ENCODE measurements around the gene ARL4C.
"Not testable (repeated sequence)": the region's sequence is repeated elsewhere in the genome, so short reads cannot be mapped to it uniquely, and the experiment has no call there.

ARL4C gene

GRCh38 chr2:234458466-234458865 is 38.4 kb downstream of the ARL4C start:
- H3K56ac ChIP-seq (ENCODE audit: low read length), result no peak overlapping the region
- H3K27me3 ChIP-seq (ENCODE audit: insufficient read depth, low read length, poor library complexity), result no peaks in the 10 kb centered on the region
- H3K4me2 ChIP-seq (ENCODE audit: low read length), result no peak overlapping the region
- H3K18ac ChIP-seq (ENCODE audit: low read length), result no peak overlapping the region
- H3K27ac ChIP-seq (ENCODE audit: low read depth, low read length), result no peak overlapping the region
- H3K9ac ChIP-seq (ENCODE audit: low read length), result no peak overlapping the region
- H4K5ac ChIP-seq (ENCODE audit: low read length), result no peak overlapping the region
- H2BK15ac ChIP-seq (replicated peaks; ENCODE audit: low read depth), result no peak overlapping the region
- DNase-seq, result no peak
- H3K79me2 ChIP-seq (ENCODE audit: control insufficient read depth, insufficient read depth, low read length), result no peaks in the 10 kb centered on the region
- H3K4me3 ChIP-seq (ENCODE audit: low read length), result no peak overlapping the region
- no peaks in the 10 kb centered on the region for H3K79me1 ChIP-seq (ENCODE audit: low read length)
- H3K4ac ChIP-seq (ENCODE audit: low read depth, low read length), result no peak overlapping the region
- H2BK5ac ChIP-seq (ENCODE audit: low read length), result no peak overlapping the region
- WGBS (ENCODE audit: extremely low coverage, insufficient coverage, low lambda C conversion rate), result no CpG with 5 or more reads among the region's 4 CpGs
- no peak overlapping the region for H2BK120ac ChIP-seq (ENCODE audit: low read depth, low read length)
- no peak overlapping the region for H3K23ac ChIP-seq (ENCODE audit: low read length)
- no peak overlapping the region for H4K8ac ChIP-seq (ENCODE audit: low read depth, low read length)
- no peaks in the 10 kb centered on the region for H3K4me1 ChIP-seq (ENCODE audit: control insufficient read depth, low read depth, low read length)
- H2AK5ac ChIP-seq (ENCODE audit: low read length), result no peak overlapping the region
- no peaks in the 10 kb centered on the region for H3K36me3 ChIP-seq (ENCODE audit: control insufficient read depth, insufficient read depth, low read length)

GRCh38 chr2:234457421-234457820 is 39.5 kb downstream of the ARL4C start:
- H3K4me3 ChIP-seq (ENCODE audit: low read length), result no peak overlapping the region
- no peak overlapping the region for H4K8ac ChIP-seq (ENCODE audit: low read depth, low read length)
- H3K4ac ChIP-seq (ENCODE audit: low read depth, low read length), result no peak overlapping the region
- no peaks in the 10 kb centered on the region for H3K79me1 ChIP-seq (ENCODE audit: low read length)
- no peak overlapping the region for H3K18ac ChIP-seq (ENCODE audit: low read length)
- H3K4me2 ChIP-seq (ENCODE audit: low read length), result no peak overlapping the region
- no peaks in the 10 kb centered on the region for H3K27me3 ChIP-seq (ENCODE audit: insufficient read depth, low read length, poor library complexity)
- H3K23ac ChIP-seq (ENCODE audit: low read length), result no peak overlapping the region
- no peak overlapping the region for H2BK15ac ChIP-seq (replicated peaks; ENCODE audit: low read depth)
- H3K27ac ChIP-seq (ENCODE audit: low read depth, low read length), result no peak overlapping the region
- H3K56ac ChIP-seq (ENCODE audit: low read length), result no peak overlapping the region
- no peaks in the 10 kb centered on the region for H3K79me2 ChIP-seq (ENCODE audit: control insufficient read depth, insufficient read depth, low read length)
- no peak overlapping the region for H4K5ac ChIP-seq (ENCODE audit: low read length)
- WGBS (ENCODE audit: extremely low coverage, insufficient coverage, low lambda C conversion rate), result no CpG with 5 or more reads among the region's 2 CpGs
- H3K36me3 ChIP-seq (ENCODE audit: control insufficient read depth, insufficient read depth, low read length), result no peaks in the 10 kb centered on the region
- no peak overlapping the region for H2BK120ac ChIP-seq (ENCODE audit: low read depth, low read length)
- no peaks in the 10 kb centered on the region for H3K4me1 ChIP-seq (ENCODE audit: control insufficient read depth, low read depth, low read length)
- H2BK5ac ChIP-seq (ENCODE audit: low read length), result no peak overlapping the region
- DNase-seq, result no peak
- H2AK5ac ChIP-seq (ENCODE audit: low read length), result no peak overlapping the region
- no peak overlapping the region for H3K9ac ChIP-seq (ENCODE audit: low read length)

- not testable (repeated sequence) for H3K36me3 ChIP-seq (ENCODE audit: control insufficient read depth, insufficient read depth, low read length); H4K8ac ChIP-seq (ENCODE audit: low read depth, low read length); H3K79me2 ChIP-seq (ENCODE audit: control insufficient read depth, insufficient read depth, low read length); H3K27ac ChIP-seq (ENCODE audit: low read depth, low read length); DNase-seq; H3K18ac ChIP-seq (ENCODE audit: low read length); H4K5ac ChIP-seq (ENCODE audit: low read length); H3K27me3 ChIP-seq (ENCODE audit: insufficient read depth, low read length, poor library complexity); H3K79me1 ChIP-seq (ENCODE audit: low read length); H3K4ac ChIP-seq (ENCODE audit: low read depth, low read length); H2AK5ac ChIP-seq (ENCODE audit: low read length); H3K9ac ChIP-seq (ENCODE audit: low read length); H3K56ac ChIP-seq (ENCODE audit: low read length); H2BK120ac ChIP-seq (ENCODE audit: low read depth, low read length); H2BK5ac ChIP-seq (ENCODE audit: low read length); H3K4me3 ChIP-seq (ENCODE audit: low read length); H3K23ac ChIP-seq (ENCODE audit: low read length); H3K4me1 ChIP-seq (ENCODE audit: control insufficient read depth, low read depth, low read length); H3K4me2 ChIP-seq (ENCODE audit: low read length); H2BK15ac ChIP-seq (replicated peaks; ENCODE audit: low read depth)
- WGBS (ENCODE audit: extremely low coverage, insufficient coverage, low lambda C conversion rate), result no CpG with 5 or more reads among the region's 7 CpGs
Observed at GRCh38 chr2:234455246-234455645, 41.6 kb downstream of the ARL4C start.

- Histone ChIP-seq H2BK120ac (ENCODE audit: low read depth, low read length) (no peak overlapping the region), H4K5ac (ENCODE audit: low read length) (no peak overlapping the region), H3K27ac (ENCODE audit: low read depth, low read length) (no peak overlapping the region), H3K4ac (ENCODE audit: low read depth, low read length) (no peak overlapping the region), H2BK15ac (replicated peaks; ENCODE audit: low read depth) (no peak overlapping the region), H3K4me3 (ENCODE audit: low read length) (no peak overlapping the region), H3K4me1 (ENCODE audit: control insufficient read depth, low read depth, low read length) (no peaks in the 10 kb centered on the region), H2BK5ac (ENCODE audit: low read length) (no peak overlapping the region), H3K27me3 (ENCODE audit: insufficient read depth, low read length, poor library complexity) (no peaks in the 10 kb centered on the region), H3K56ac (ENCODE audit: low read length) (no peak overlapping the region), H3K79me1 (ENCODE audit: low read length) (no peaks in the 10 kb centered on the region), H3K36me3 (ENCODE audit: control insufficient read depth, insufficient read depth, low read length) (no peaks in the 10 kb centered on the region), H3K9ac (ENCODE audit: low read length) (no peak overlapping the region), H3K4me2 (ENCODE audit: low read length) (no peak overlapping the region), H3K23ac (ENCODE audit: low read length) (no peak overlapping the region), H4K8ac (ENCODE audit: low read depth, low read length) (no peak overlapping the region), H3K18ac (ENCODE audit: low read length) (no peak overlapping the region), H2AK5ac (ENCODE audit: low read length) (no peak overlapping the region), H3K79me2 (ENCODE audit: control insufficient read depth, insufficient read depth, low read length) (no peaks in the 10 kb centered on the region)
- no peak for DNase-seq
- WGBS (ENCODE audit: extremely low coverage, insufficient coverage, low lambda C conversion rate), result no CpG with 5 or more reads among the region's 4 CpGs
Observed at GRCh38 chr2:234454433-234454832, 42.4 kb downstream of the ARL4C start.

- whole genome bisulfite sequencing (ENCODE audit: extremely low coverage, insufficient coverage, low lambda C conversion rate), result no CpG with 5 or more reads among the region's 5 CpGs
- Histone ChIP-seq H3K79me1 (ENCODE audit: low read length) (no peaks in the 10 kb centered on the region), H2BK5ac (ENCODE audit: low read length) (no peak overlapping the region), H3K18ac (ENCODE audit: low read length) (no peak overlapping the region), H3K4me3 (ENCODE audit: low read length) (no peak overlapping the region), H2BK120ac (ENCODE audit: low read depth, low read length) (no peak overlapping the region), H3K9ac (ENCODE audit: low read length) (no peak overlapping the region), H3K4me1 (ENCODE audit: control insufficient read depth, low read depth, low read length) (no peaks in the 10 kb centered on the region), H3K4me2 (ENCODE audit: low read length) (no peak overlapping the region), H2BK15ac (replicated peaks; ENCODE audit: low read depth) (no peak overlapping the region), H4K8ac (ENCODE audit: low read depth, low read length) (no peak overlapping the region), H2AK5ac (ENCODE audit: low read length) (no peak overlapping the region), H3K23ac (ENCODE audit: low read length) (no peak overlapping the region), H3K27me3 (ENCODE audit: insufficient read depth, low read length, poor library complexity) (no peaks in the 10 kb centered on the region), H4K5ac (ENCODE audit: low read length) (no peak overlapping the region), H3K79me2 (ENCODE audit: control insufficient read depth, insufficient read depth, low read length) (no peaks in the 10 kb centered on the region), H3K36me3 (ENCODE audit: control insufficient read depth, insufficient read depth, low read length) (no peaks in the 10 kb centered on the region), H3K56ac (ENCODE audit: low read length) (no peak overlapping the region), H3K4ac (ENCODE audit: low read depth, low read length) (no peak overlapping the region), H3K27ac (ENCODE audit: low read depth, low read length) (no peak overlapping the region)
- no peak for DNase-seq
Observed at GRCh38 chr2:234453216-234453615, 43.7 kb downstream of the ARL4C start.

DNA sequence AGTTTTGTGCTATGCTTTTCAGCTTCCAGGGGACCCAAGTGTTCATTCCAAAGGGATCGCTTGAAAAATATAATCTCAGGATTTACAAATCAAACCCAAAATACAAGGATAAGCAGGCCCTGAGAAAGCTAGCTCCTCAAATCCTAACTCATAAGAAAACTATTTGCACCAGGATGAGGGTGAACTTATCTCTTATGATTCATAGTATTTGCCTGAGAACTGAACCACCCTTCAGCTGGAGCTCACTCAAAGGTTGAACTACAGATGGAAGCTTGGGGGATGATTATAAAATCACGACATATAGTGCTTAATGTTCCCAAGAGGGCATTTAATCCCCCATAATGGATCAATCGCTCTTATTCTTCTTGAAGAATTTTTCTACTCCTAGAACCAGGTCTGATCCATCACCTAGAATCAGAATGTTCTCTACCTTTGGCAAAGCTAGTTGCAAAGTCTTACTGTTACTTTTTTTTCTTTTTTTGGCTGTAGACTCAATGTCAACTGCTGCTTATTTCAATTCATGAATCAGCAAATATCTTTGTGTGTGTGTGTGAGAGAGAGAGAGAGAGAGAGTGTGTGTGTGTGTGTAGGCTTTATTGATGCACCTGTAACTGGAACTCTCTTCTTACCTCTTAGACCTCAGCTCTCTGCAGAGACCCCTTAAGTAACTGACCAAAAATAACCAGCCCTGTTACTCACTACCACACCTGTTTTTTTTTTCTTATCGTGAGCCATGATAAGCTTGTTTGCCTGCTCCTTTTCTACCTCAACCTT is 44.8 kb downstream of the ARL4C start:
- Histone ChIP-seq H3K4me2 (ENCODE audit: low read length) (no peak overlapping the region), H2BK15ac (replicated peaks; ENCODE audit: low read depth) (no peak overlapping the region), H2BK5ac (ENCODE audit: low read length) (no peak overlapping the region), H2BK120ac (ENCODE audit: low read depth, low read length) (no peak overlapping the region), H3K36me3 (ENCODE audit: control insufficient read depth, insufficient read depth, low read length) (no peaks in the 10 kb centered on the region), H3K4me3 (ENCODE audit: low read length) (no peak overlapping the region), H3K23ac (ENCODE audit: low read length) (no peak overlapping the region), H3K56ac (ENCODE audit: low read length) (no peak overlapping the region), H4K5ac (ENCODE audit: low read length) (no peak overlapping the region), H3K27me3 (ENCODE audit: insufficient read depth, low read length, poor library complexity) (no peaks in the 10 kb centered on the region), H3K4me1 (ENCODE audit: control insufficient read depth, low read depth, low read length) (no peaks in the 10 kb centered on the region), H3K18ac (ENCODE audit: low read length) (no peak overlapping the region), H3K9ac (ENCODE audit: low read length) (no peak overlapping the region), H2AK5ac (ENCODE audit: low read length) (no peak overlapping the region), H3K79me2 (ENCODE audit: control insufficient read depth, insufficient read depth, low read length) (no peaks in the 10 kb centered on the region), H3K79me1 (ENCODE audit: low read length) (no peaks in the 10 kb centered on the region), H3K27ac (ENCODE audit: low read depth, low read length) (no peak overlapping the region), H4K8ac (ENCODE audit: low read depth, low read length) (no peak overlapping the region), H3K4ac (ENCODE audit: low read depth, low read length) (no peak overlapping the region)
- no CpG with 5 or more reads among the region's 4 CpGs for WGBS (ENCODE audit: extremely low coverage, insufficient coverage, low lambda C conversion rate)
- no peak for DNase-seq

All from mesendoderm (in vitro differentiated cells).